Measurements from ENCODE around the gene CYP1A2. TPM values are rescaled to one million over a fixed set of nuclear protein-coding genes. Genes with fewer than 3 reads are reported as not detected.

CYP1A2 gene
- total and polyA plus RNA-seq, 9 of the 15 experiments (the other 6 are each of a cell fraction or from before 2014, with no cell fraction given): not detected

GRCh38 chr15:74758736-74759135, 10.1 kb downstream of the CYP1A2 start:
- H3K36me3 ChIP-seq (ENCODE audit: control insufficient read depth, insufficient read depth, low read length): no peaks in the 10 kb centered on the region
- no peaks in the 10 kb centered on the region for H3K79me2 ChIP-seq (ENCODE audit: control insufficient read depth, insufficient read depth, low read length)
- no peak overlapping the region for H2AFZ ChIP-seq (ENCODE audit: low read depth, low read length)
- no peak overlapping the region for H3K4me2 ChIP-seq (ENCODE audit: insufficient read depth, low read length)
- no peak overlapping the region for H3K27ac ChIP-seq (ENCODE audit: extremely low read depth, low read depth, low read length)
- FAIRE-seq (no peak), ATAC-seq (no peak), DNase-seq (ENCODE audit: extremely low read depth in 1 of 4, low spot score in 3 of 4) (no peak)
- peaks cover 6% of the 10 kb centered on the region; the same call in 1 of the 2 replicates for H4K20me1 ChIP-seq (replicated peaks; ENCODE audit: control insufficient read depth, insufficient read depth, low read length)
- BruUV-seq (replicated peaks): no TSS peak
- H3K9me1 ChIP-seq (ENCODE audit: control insufficient read depth, insufficient read depth, low read length): no peaks in the 10 kb centered on the region
- peaks cover 0 to 9% of the 10 kb centered on the region in 2 experiments; a peak in 2 of 5 replicates for H3K4me1 ChIP-seq (replicated peaks in 1 of 2; ENCODE audit: control insufficient read depth in 2 of 2, insufficient read depth in 2 of 2, low read length in 2 of 2)
- H3K9ac ChIP-seq (ENCODE audit: insufficient read depth in 1 of 2, low read depth in 2 of 2, low read length in 2 of 2): no peak overlapping the region
- H3K27me3 ChIP-seq (ENCODE audit: control insufficient read depth in 2 of 2, insufficient read depth in 2 of 2, low read length in 2 of 2): peaks cover 25 to 68% of the 10 kb centered on the region in 2 experiments; a peak in 4 of 5 replicates
- intact Hi-C loops (cut with micrococcal nuclease): no loop called here
- POLR2A ChIA-PET: interaction anchor here (0.6 to 1.1 kb wide), 3 partner anchors 9 to 294 kb away, joined by 3 to 4 read pairs (median 3); no protein-coding TSS in a partner anchor
- 6% methylated on average over 8 of the region's 8 CpGs for WGBS (ENCODE audit: insufficient coverage, low coverage, missing lambda C conversion rate)
- H3K9me3 ChIP-seq (replicated peaks; ENCODE audit: control insufficient read depth, insufficient read depth, low read depth, low read length): no peaks in the 10 kb centered on the region
- no peak overlapping the region for H3K4me3 ChIP-seq
- TF ChIP-seq SRSF1 (IDR thresholded peaks at IDR 0.05; ENCODE audit: low read depth, low read length) (no peak), ZBTB33 (CRISPR knock-in tag; IDR thresholded peaks at IDR 0.05) (no peak), NFIC (IDR thresholded peaks at IDR 0.05) (no peak), POU5F1 (IDR thresholded peaks at IDR 0.05; ENCODE audit: borderline replicate concordance, low read depth, low read length, partially characterized antibody) (no peak), CHD4 (IDR thresholded peaks at IDR 0.05; ENCODE audit: insufficient read depth, insufficient replicate concordance, low read depth, low read length, poor library complexity, severe bottlenecking) (no peak), MBD2 (IDR thresholded peaks at IDR 0.05; ENCODE audit: borderline replicate concordance, low read depth) (no peak), SRSF3 (IDR thresholded peaks at IDR 0.05; ENCODE audit: insufficient read depth, low read length) (no peak), THRAP3 (IDR thresholded peaks at IDR 0.05; ENCODE audit: borderline replicate concordance) (no peak), ASH1L (IDR thresholded peaks at IDR 0.05; ENCODE audit: borderline replicate concordance, low read depth, partially characterized antibody) (no peak), ILF3 (IDR thresholded peaks at IDR 0.05; ENCODE audit: borderline replicate concordance) (no peak)
- CTCF ChIA-PET (ENCODE audit: low intra/inter-chr PET ratio): no interaction called here
- in situ Hi-C loops (cut with MboI): no loop called here

Measured in K562 (cell line).